Aorta (tissue), 5 donors: ENCODE results near the gene C3orf33. TPM values are rescaled to one million over a fixed set of nuclear protein-coding genes. Genes with fewer than 3 reads are reported as not detected.

Experiments
- ATAC-seq: fragments of 200-7000 bp; cut with Tn5 transposase; one replicate; pipeline ENCODE4 v1.9.1; 2022; ENCODE audit warnings: moderate library complexity; ENCODE audit not compliant: low FRiP score
- DNase-seq, 2 donors: peaks; one replicate each; pipeline ENCODE4 v3.0.0-alpha.2; 2020
- H3K27ac ChIP-seq, 2 donors: one replicate each; pipeline ENCODE4 v1.5.1; 2013; ENCODE audit warnings: low read length in 2 of 2, mild to moderate bottlenecking in 2 of 2, moderate library complexity in 2 of 2, control low read depth in 1 of 2, inconsistent platforms in 1 of 2, low read depth in 1 of 2
- H3K27me3 ChIP-seq, 2 donors: one replicate each; pipeline ENCODE4 v1.6.1; 2013; ENCODE audit warnings: control low read depth in 1 of 2, low read length in 1 of 2, mild to moderate bottlenecking in 1 of 2, moderate library complexity in 1 of 2; ENCODE audit not compliant: insufficient read depth in 2 of 2, control insufficient read depth in 1 of 2
- H3K36me3 ChIP-seq, 2 donors: one replicate each; pipeline ENCODE4 v1.6.1; 2013; ENCODE audit warnings: control low read depth in 1 of 2, low read length in 1 of 2, mild to moderate bottlenecking in 1 of 2; ENCODE audit not compliant: insufficient read depth in 2 of 2, control insufficient read depth in 1 of 2
- H3K4me1 ChIP-seq, 2 donors: one replicate each; pipeline ENCODE4 v1.6.1; 2013; ENCODE audit warnings: low read length in 2 of 2, control low read depth in 1 of 2, mild to moderate bottlenecking in 1 of 2, moderate library complexity in 1 of 2; ENCODE audit not compliant: insufficient read depth in 2 of 2, control insufficient read depth in 1 of 2
- H3K4me3 ChIP-seq, 2 donors: one replicate each; pipeline ENCODE4 v1.5.1; 2013; ENCODE audit warnings: low read length in 2 of 2, control low read depth in 1 of 2, mild to moderate bottlenecking in 1 of 2
- H3K9me3 ChIP-seq: one replicate; pipeline ENCODE4 v1.6.1; 2013; ENCODE audit warnings: mild to moderate bottlenecking, low read length; ENCODE audit not compliant: control insufficient read depth
- WGBS, 2 donors: extraction: QIAGEN DNeasy Blood & Tissue Kit; methylation state at CpG; one replicate each; pipeline ENCODE4 v1.1.7; 2013; 5-methylcytosine and 5-hydroxymethylcytosine counted together
- intact Hi-C, 2 donors: fragments of 100-400 bp; cut with DNase I; formaldehyde crosslinking; loops; one replicate each; pipeline versions ENCODE4 v1.14.2 to v1.15.0; 2022
- polyA plus RNA-seq, 2 donors: library from polyadenylated mRNA; stranded (reverse); fragments of 200-250 nt; gene quantifications; one replicate each; pipeline ENCODE4 v1.2.3, GENCODE V29; 2013
- total RNA-seq, 2 donors: library from RNA; stranded (reverse); fragmentation: NEBNext Ultra II Directional; extraction: Animal tissue kit (Norgen Biotek cat#: 25700); gene quantifications; one replicate each; pipeline ENCODE4 v1.2.1, GENCODE V29; 2021
- donor health status: healthy with polysubstance abuse.
- donor health status: Bipolar disorder and iron deficiency.
- donor health status: DM: no; HTN: no; CAD: no.
- donor health status: DM: no; HTN: no; CAD: no.
- donor health status: DM: yes; HTN: yes; CAD: no.

The C3orf33 gene
- total and polyA plus RNA-seq, 4 donors = 0.50 to 5.2 (median 2.0) TPM

DNA sequence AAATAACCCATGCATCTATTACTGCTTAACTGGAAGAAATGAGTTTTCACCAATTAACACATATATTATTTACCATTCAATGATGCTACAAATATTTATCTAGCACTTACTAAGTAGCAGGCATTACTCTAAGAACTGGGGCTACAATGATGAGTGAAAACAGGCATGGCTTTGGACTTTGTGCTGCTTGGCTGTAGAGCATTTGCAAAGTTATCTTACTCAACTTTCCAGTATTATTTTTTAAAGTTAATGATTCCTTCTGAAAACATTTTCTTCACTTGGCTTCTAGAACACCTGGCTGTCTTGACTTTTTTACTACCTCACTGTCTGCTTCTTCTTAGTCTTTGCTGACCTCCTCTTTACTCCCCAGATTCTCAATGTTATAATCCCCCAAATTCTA lies 1.8 kb downstream of the C3orf33 start:
- Histone ChIP-seq H3K36me3 (no peaks in the 10 kb centered on the region), H3K27ac (no peak overlapping the region), H3K9me3 (no peaks in the 10 kb centered on the region), H3K4me3 (no peak overlapping the region), H3K4me1 (no peaks in the 10 kb centered on the region), H3K27me3 (no peaks in the 10 kb centered on the region)
- ATAC-seq (no peak), DNase-seq (no peak)
- intact Hi-C loops = loop anchor here (10.0 kb wide), 2 partner anchors 50 to 70 kb away; partner anchors contain the start of genes GMPS (in 1 of the 2) and SLC33A1 (in 1 of the 2)

DNA sequence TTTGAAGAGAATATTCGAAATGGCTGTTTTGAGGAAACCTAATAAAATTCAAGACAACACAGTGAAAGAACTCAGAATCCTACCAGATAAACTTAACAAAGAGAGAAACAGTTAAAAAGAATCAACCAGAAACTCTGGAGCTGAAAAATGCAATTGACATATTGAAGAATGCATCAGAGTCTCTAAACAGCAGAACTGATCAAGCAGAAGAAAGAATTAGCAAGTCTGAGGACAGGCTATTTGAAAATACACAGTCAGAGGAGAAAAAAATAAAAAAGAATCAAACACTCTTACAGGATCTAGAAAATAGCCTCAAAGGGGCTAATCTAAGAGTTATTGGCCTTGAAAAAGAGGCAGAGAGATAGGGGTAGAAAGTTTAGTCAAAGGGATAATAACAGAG lies 13.5 kb downstream of the C3orf33 start:
- no peaks in the 10 kb centered on the region for H3K9me3 ChIP-seq
- no peak overlapping the region for H3K27ac ChIP-seq
- DNase-seq = no peak
- intact Hi-C loops = no loop called here
- ATAC-seq = no peak
- H3K36me3 ChIP-seq = no peaks in the 10 kb centered on the region
- H3K4me3 ChIP-seq = no peak overlapping the region
- no peaks in the 10 kb centered on the region for H3K4me1 ChIP-seq
- 84 to 96% methylated on average over 1 of the region's 1 CpG for WGBS, 2 donors
- H3K27me3 ChIP-seq = no peaks in the 10 kb centered on the region

DNA sequence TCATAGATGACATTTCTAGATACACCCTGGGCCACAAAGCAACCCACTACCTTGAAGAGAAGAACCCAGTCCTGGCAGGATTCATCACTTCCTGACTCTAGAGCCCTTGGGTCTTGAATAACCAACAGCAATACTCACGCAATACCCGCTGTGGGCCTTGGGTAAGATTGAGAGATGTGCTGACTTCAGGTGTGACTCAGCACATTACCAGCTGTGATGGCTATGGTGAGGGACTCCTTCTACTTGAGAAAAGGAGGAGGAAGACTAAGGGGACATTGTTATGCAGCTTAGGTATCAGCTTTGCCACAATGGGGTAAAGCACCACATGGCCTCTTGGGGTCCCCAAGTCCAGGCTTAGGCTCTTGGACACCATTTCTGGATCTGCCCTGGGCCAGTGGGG lies 14.9 kb downstream of the C3orf33 start:
- Histone ChIP-seq H3K4me1 (no peaks in the 10 kb centered on the region), H3K27me3 (no peaks in the 10 kb centered on the region), H3K36me3 (no peaks in the 10 kb centered on the region), H3K27ac (no peak overlapping the region), H3K4me3 (no peak overlapping the region), H3K9me3 (no peaks in the 10 kb centered on the region)
- ATAC-seq = no peak
- no peak for DNase-seq
- intact Hi-C loops = no loop called here
- 97 to 98% methylated on average over 2 of the region's 2 CpGs for WGBS, 2 donors

DNA sequence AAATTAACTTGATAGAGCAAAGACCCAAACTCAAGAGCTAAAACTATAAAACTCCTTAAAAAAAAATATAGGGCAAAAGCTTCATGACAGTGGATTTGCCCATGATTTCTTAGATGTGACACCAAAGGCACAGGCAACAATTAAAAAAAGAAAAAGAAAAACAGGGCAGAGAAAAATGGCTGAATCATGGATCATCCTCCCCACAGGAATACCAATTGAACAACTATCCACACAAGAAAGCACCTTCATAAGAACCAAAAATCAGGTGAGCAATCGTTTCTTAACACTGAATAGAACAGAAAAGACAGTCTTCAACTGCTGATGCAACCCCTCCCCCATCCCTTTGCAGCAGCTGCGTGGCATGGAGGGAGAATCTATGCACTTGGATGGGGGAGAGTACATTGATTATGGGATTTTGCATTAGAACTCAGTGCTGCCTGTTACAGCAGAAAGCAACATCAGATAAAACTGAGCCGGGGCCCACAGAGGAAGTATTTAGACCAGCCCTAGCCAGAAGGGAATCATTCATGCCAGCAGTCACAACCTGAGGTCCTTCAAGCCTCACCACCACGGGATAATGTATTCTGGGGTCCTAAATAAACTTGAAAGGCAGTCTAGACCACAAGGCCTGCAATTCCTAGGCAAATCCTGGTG lies 15.7 kb downstream of the C3orf33 start:
- no peak for DNase-seq
- Histone ChIP-seq H3K36me3 (no peaks in the 10 kb centered on the region), H3K9me3 (no peaks in the 10 kb centered on the region), H3K27ac (no peak overlapping the region), H3K27me3 (no peaks in the 10 kb centered on the region), H3K4me1 (no peaks in the 10 kb centered on the region), H3K4me3 (no peak overlapping the region)
- no peak for ATAC-seq
- 62 to 79% methylated on average over 4 of the region's 4 CpGs for WGBS, 2 donors
- intact Hi-C loops = no loop called here

DNA sequence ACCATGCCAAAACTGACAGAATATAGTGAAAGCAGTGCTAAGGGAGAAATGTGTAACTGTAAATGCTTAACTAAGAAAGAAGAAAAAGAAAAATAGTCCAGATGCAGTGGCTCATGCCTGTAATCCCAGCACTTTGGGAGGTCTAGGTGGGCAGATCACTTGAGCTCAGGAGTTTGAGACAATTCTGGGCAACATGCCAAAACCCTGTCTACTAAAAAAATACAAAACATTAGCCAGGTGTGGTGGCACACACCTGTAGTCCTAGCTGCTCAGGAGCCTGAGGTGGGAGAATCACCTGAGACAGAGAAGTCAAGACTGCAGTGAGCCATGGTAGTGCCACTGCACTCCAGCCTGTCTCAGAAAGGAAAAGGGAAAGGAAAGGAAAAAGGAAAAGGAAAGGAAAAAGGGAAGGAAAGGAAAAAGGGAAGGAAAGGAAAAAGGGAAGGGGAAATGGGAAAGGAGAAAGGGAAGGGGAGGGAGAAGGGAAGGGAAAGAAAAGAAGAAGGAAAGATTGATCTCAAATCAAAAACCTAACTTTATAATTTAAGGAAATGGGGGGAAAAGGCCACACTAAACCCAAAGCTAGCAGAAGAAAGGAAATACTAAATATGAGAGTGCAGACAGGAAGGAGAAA lies 20.3 kb downstream of the C3orf33 start:
- no peaks in the 10 kb centered on the region for H3K4me1 ChIP-seq
- H3K36me3 ChIP-seq = no peaks in the 10 kb centered on the region
- no peak for DNase-seq
- no peaks in the 10 kb centered on the region for H3K27me3 ChIP-seq
- no peak overlapping the region for H3K4me3 ChIP-seq
- H3K9me3 ChIP-seq = no peaks in the 10 kb centered on the region
- no peak for ATAC-seq
- H3K27ac ChIP-seq = no peak overlapping the region
- intact Hi-C loops = no loop called here

DNA sequence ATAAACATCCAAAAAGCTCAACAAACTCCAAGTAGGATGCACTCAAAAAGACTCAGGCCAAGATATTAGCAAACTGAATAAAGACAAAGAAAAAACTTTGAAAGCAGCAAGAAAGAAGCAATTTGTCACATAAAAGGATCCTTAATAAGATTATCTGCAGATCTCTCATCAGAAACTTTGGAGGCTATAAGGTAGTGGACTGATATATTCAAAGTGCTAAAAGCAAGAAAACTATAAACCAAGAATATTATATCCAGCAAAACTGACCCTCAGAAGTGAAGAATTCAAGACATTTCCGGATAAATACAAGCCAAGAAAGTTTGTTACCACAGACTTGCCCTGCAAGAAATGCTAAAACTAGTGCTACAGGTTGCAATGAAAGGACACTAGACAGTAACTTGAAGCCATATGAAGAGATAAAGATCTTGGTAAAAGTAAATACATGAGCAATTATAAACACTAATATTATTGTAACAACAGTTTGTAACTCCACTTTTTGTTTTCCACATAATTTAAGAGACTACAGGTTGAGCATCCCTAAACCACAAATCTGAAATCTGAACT lies 23.6 kb downstream of the C3orf33 start:
- DNase-seq = no peak
- no peak overlapping the region for H3K27ac ChIP-seq
- H3K9me3 ChIP-seq = no peaks in the 10 kb centered on the region
- 96 to 98% methylated on average over 1 of the region's 1 CpG for WGBS, 2 donors
- no peak overlapping the region for H3K4me3 ChIP-seq
- H3K27me3 ChIP-seq = no peaks in the 10 kb centered on the region
- no peak for ATAC-seq
- no peaks in the 10 kb centered on the region for H3K36me3 ChIP-seq
- H3K4me1 ChIP-seq = no peaks in the 10 kb centered on the region
- intact Hi-C loops = no loop called here

DNA sequence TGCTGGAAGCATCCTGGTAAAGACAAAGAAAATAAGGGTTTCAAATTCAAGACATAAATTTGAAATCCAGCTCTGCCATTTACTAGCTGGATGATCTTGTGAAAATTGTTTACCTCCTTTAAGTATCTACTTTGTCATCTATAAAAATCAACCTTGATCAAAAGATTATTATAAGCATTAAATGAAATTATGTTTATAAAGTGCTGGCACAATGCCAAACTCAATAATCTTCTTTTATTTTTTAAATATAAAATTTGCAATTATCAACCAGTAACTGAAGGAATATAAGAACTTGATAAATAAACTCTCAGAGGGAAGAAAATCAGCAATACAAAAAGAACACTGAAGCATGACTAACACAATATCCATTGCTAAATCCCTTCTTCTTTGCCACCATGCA lies 25.8 kb downstream of the C3orf33 start:
- Histone ChIP-seq H3K4me3 (no peak overlapping the region), H3K4me1 (no peaks in the 10 kb centered on the region), H3K27ac (no peak overlapping the region), H3K9me3 (no peaks in the 10 kb centered on the region), H3K36me3 (no peaks in the 10 kb centered on the region), H3K27me3 (no peaks in the 10 kb centered on the region)
- no peak for ATAC-seq
- no peak for DNase-seq
- intact Hi-C loops = no loop called here

DNA sequence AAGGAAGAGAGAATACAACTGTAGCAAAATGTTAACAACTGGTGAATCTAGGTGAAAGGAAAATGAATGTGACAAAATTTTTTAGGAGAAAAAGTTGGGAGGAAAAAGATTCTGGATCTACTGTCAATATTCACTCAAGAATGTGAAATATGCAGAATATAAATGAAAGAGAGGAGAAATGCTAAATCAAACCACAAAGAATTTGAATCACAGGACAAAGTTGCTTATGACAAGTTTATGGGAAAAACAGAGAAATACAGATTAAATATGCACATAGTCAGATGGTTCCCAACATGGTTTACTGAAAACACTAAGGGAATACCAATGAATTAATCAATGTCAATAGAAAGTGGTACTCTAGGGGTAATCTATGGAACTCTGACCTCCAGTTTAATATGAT lies 27.6 kb downstream of the C3orf33 start:
- Histone ChIP-seq H3K27ac (no peak overlapping the region), H3K36me3 (peaks cover 0 to 2% of the 10 kb centered on the region in 2 donors), H3K9me3 (no peaks in the 10 kb centered on the region), H3K4me1 (no peaks in the 10 kb centered on the region), H3K4me3 (no peak overlapping the region), H3K27me3 (no peaks in the 10 kb centered on the region)
- DNase-seq (no peak), ATAC-seq (no peak)
- intact Hi-C loops = no loop called here

DNA sequence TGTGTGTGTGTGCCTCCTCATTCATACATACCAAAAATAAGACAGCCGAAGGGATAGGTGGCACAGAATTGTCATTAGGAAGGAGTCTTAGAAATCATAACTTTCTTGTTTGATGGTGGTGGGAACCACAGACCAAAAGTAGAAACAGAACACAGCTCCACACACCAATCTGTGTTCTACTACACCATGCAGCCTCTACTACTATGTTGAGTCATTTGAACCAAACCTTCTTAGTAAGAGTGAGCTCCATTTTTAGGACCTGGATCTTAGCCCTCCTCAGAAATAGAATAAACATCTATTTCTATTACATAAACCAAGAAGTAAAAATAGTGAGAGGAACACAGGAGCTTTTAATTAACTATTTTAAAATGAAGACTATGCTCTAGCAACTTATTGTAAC lies 33.3 kb downstream of the C3orf33 start:
- DNase-seq = no peak
- peaks cover 0 to 3% of the 10 kb centered on the region in 2 donors for H3K4me1 ChIP-seq
- H3K9me3 ChIP-seq = no peaks in the 10 kb centered on the region
- no peak overlapping the region for H3K4me3 ChIP-seq
- H3K27me3 ChIP-seq = no peaks in the 10 kb centered on the region
- H3K36me3 ChIP-seq = peaks cover 0 to 2% of the 10 kb centered on the region in 2 donors
- intact Hi-C loops = no loop called here
- 81 to 91% methylated on average over 1 of the region's 1 CpG for WGBS, 2 donors
- no peak for ATAC-seq
- H3K27ac ChIP-seq = peak overlapping the region in 1 of 2 donors; percentile 28
